A673 (cell line): Measurements from ENCODE around the gene FOXN3. TPM values are rescaled to one million over a fixed set of nuclear protein-coding genes. Genes with fewer than 3 reads are reported as not detected.

Experiments used
- BruUV-seq: library from RNA; stranded (reverse); fragments of 400-500 nt; replicated peaks from 2 replicates; lab custom pipeline; 2021; lab: Mats Ljungman, UMichigan
- CTCF ChIA-PET: fragments of 300-600 bp; sonication (Branson Sonifier 250); formaldehyde crosslinking; loops from one replicate; lab custom pipeline; 2022; ENCODE audit warnings: antibody characterized with exemption; lab: Charles Lee
- POLR2A ChIA-PET: fragments of 300-600 bp; sonication (Branson Sonifier 250); formaldehyde crosslinking; loops from one replicate; lab custom pipeline; 2022; ENCODE audit warnings: antibody characterized with exemption; ENCODE audit not compliant: low non-redundant PET; lab: Charles Lee
- DNase-seq: peaks from one replicate; pipeline ENCODE4 v3.0.0-alpha.2; 2015; ENCODE audit warnings: low spot score
- H3K27ac ChIP-seq: fragments of 200-600 bp; sonication (generic); 2 replicates; pipeline ENCODE4 v1.5.1; 2016; ENCODE audit warnings: mixed run types, low read depth, mild to moderate bottlenecking, mixed read lengths, antibody characterized with exemption, low read length; ENCODE audit not compliant: poor library complexity, severe bottlenecking
- H3K27me3 ChIP-seq: fragments of 200-600 bp; sonication (generic); replicated peaks from 2 replicates; pipeline ENCODE4 v1.6.1; 2017; ENCODE audit warnings: mixed run types, low read depth, mild to moderate bottlenecking, mixed read lengths, antibody characterized with exemption, low read length; ENCODE audit not compliant: insufficient read depth, poor library complexity
- H3K36me3 ChIP-seq: fragments of 200-600 bp; sonication (generic); 2 replicates; pipeline ENCODE4 v1.6.1; 2016; ENCODE audit warnings: mixed run types, mild to moderate bottlenecking, mixed read lengths, antibody characterized with exemption, low read length; ENCODE audit not compliant: insufficient read depth, poor library complexity, severe bottlenecking
- H3K4me1 ChIP-seq: fragments of 200-600 bp; sonication (generic); 2 replicates; pipeline ENCODE4 v1.6.1; 2017; ENCODE audit warnings: mixed run types, mild to moderate bottlenecking, mixed read lengths, antibody characterized with exemption, low read length; ENCODE audit not compliant: insufficient read depth, poor library complexity, severe bottlenecking
- H3K4me3 ChIP-seq: fragments of 200-600 bp; sonication (generic); 2 replicates; pipeline ENCODE4 v1.5.1; 2016; ENCODE audit warnings: low read depth, mixed run types, mild to moderate bottlenecking, mixed read lengths, low read length; ENCODE audit not compliant: poor library complexity, severe bottlenecking
- H3K9me3 ChIP-seq: fragments of 200-600 bp; sonication (generic); 2 replicates; pipeline ENCODE4 v1.6.1; 2016; ENCODE audit warnings: mixed run types, low read depth, mild to moderate bottlenecking, mixed read lengths, antibody characterized with exemption, low read length; ENCODE audit not compliant: poor library complexity, severe bottlenecking
- CTCF ChIP-seq: fragments of 300-800, 200-600 bp; sonication (generic); conservative IDR thresholded peaks from 2 replicates; pipeline ENCODE4 v1.5.1; 2017; ENCODE audit warnings: low read depth, mild to moderate bottlenecking, antibody characterized with exemption, low read length, moderate library complexity, mixed read lengths
- EZH2 ChIP-seq: fragments of 200-600 bp; sonication (generic); IDR thresholded peaks from 2 replicates; pipeline ENCODE4 v1.6.1; 2017; ENCODE audit warnings: borderline replicate concordance, low read depth, mild to moderate bottlenecking, mixed read lengths, antibody characterized with exemption, low read length; ENCODE audit not compliant: poor library complexity, severe bottlenecking
- intact Hi-C: fragments of 100-400 bp; cut with micrococcal nuclease; formaldehyde crosslinking; loops from one replicate; pipeline ENCODE4 v1.10.0; 2022; ENCODE audit not compliant: unreplicated experiment
- total RNA-seq: library from RNA; stranded (reverse); gene quantifications from 2 replicates; pipeline ENCODE4 v1.2.3, GENCODE V29; 2021

The FOXN3 gene
- total RNA-seq, 1 experiment from 2014 or later = 15.3 TPM

DNA sequence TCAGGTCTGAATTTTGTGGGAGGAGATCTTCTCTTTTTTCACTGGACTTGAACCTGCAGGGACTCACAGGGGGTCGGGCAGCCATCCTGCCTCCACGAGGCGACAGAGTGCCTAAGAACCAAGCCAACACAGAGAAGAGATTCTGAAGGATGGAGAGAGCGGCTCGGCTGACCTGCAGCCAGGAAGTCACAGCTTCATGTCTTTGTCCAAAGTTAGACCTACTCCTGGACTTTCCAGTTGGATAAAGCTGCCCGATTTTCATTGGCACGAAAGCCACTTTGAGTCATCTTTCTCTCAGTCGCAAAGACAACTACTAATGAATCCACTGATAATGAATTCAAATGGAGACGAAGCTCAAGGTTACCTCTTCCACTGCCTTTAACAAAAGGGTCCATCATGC lies 106.8 kb downstream of the FOXN3 start:
- POLR2A ChIA-PET = no interaction called here
- no TSS peak for BruUV-seq
- DNase-seq = no peak
- H3K4me1 ChIP-seq = peaks cover 11% of the 10 kb centered on the region
- no peak overlapping the region for H3K4me3 ChIP-seq
- intact Hi-C loops = no loop called here
- H3K27ac ChIP-seq = no peak overlapping the region
- H3K9me3 ChIP-seq = no peaks in the 10 kb centered on the region
- CTCF ChIA-PET = no interaction called here
- H3K27me3 ChIP-seq = no peaks in the 10 kb centered on the region
- no peak for TF ChIP-seq CTCF
- no peak for TF ChIP-seq EZH2
- no peaks in the 10 kb centered on the region for H3K36me3 ChIP-seq

DNA sequence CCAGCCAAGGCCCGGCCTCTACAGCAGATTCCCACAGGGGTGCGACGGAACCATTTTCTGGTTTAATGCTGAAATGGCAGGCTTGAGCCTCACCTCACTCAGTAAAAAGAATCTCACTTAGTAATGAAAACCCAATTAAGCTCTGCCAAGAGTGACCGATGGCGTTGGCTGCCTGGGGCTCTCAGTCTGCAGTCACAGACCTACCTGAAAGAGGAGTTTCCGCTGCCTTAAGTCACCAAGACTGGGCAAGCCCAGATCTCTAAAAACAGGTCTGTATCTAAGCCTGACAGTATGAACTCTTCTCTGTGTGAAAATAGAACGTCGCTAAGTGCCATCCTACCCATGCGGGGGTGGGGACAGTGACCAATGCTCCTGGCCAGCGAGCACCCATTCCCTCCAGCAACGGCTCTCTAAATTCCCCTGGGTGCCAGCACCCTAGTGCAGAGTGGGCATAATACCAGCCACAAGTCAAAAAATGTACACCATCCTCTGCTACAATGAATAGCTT lies 107.3 kb downstream of the FOXN3 start:
- TF ChIP-seq EZH2 (no peak), CTCF (no peak)
- CTCF ChIA-PET = no interaction called here
- POLR2A ChIA-PET = no interaction called here

GRCh38 chr14:89308232-89308959 lies 108.6 kb downstream of the FOXN3 start:
- ChIA-PET POLR2A (no interaction called here), CTCF (no interaction called here)
- TF ChIP-seq CTCF = no peak
- no peak for TF ChIP-seq EZH2
- H3K9me3 ChIP-seq = no peaks in the 10 kb centered on the region
- no peaks in the 10 kb centered on the region for H3K36me3 ChIP-seq
- DNase-seq = no peak
- intact Hi-C loops = loop anchor here (10.0 kb wide), 1 partner anchor 106 kb away; the partner anchor contains the start of gene FOXN3
- no peaks in the 10 kb centered on the region for H3K27me3 ChIP-seq
- H3K4me3 ChIP-seq = no peak overlapping the region
- H3K4me1 ChIP-seq = peaks cover 29% of the 10 kb centered on the region
- BruUV-seq = no TSS peak
- no peak overlapping the region for H3K27ac ChIP-seq

More for the DNA sequence above, 107.3 kb downstream of the FOXN3 start:
- Histone ChIP-seq H3K27me3 (no peaks in the 10 kb centered on the region), H3K9me3 (no peaks in the 10 kb centered on the region), H3K4me1 (peaks cover 15% of the 10 kb centered on the region), H3K36me3 (no peaks in the 10 kb centered on the region), H3K4me3 (no peak overlapping the region), H3K27ac (no peak overlapping the region)
- DNase-seq = no peak
- intact Hi-C loops = loop anchor here (10.0 kb wide), 1 partner anchor 105 kb away; the partner anchor contains the start of gene FOXN3
- BruUV-seq = no TSS peak
